HEK293T (cell line): ENCODE data around the gene CPAMD8.

Source experiments
- CTCF ChIA-PET: fragments of 350-600 bp; formaldehyde crosslinking; extraction: SDS; loops from one replicate; lab custom pipeline; 2021; ENCODE audit warnings: antibody characterized with exemption, inconsistent platforms; lab: Yijun Ruan, JAX
- POLR2A ChIA-PET: fragments of 350-600 bp; formaldehyde crosslinking; extraction: SDS; loops from one replicate; lab custom pipeline; 2020; ENCODE audit warnings: antibody characterized with exemption, inconsistent platforms; lab: Yijun Ruan, JAX
- DNase-seq: peaks from one replicate; pipeline ENCODE4 v3.0.0; 2012; ENCODE audit warnings: mixed read lengths; ENCODE audit errors: extremely low spot score
- ARNT ChIP-seq: fragments of 450-650 bp; IDR thresholded peaks from 2 replicates; pipeline ENCODE4 v1.6.1; 2017; ENCODE audit warnings: mild to moderate bottlenecking
- BHLHE40 ChIP-seq: fragments of 450-650 bp; IDR thresholded peaks from 2 replicates; pipeline ENCODE4 v1.6.1; 2016; ENCODE audit warnings: mild to moderate bottlenecking, moderate library complexity, borderline replicate concordance
- CTBP1 ChIP-seq: fragments of 450-650 bp; IDR thresholded peaks from 2 replicates; pipeline ENCODE4 v1.6.1; 2016; ENCODE audit warnings: borderline replicate concordance
- ELF4 ChIP-seq: fragments of 450-650 bp; IDR thresholded peaks from 2 replicates; pipeline ENCODE4 v1.6.1; 2017; ENCODE audit warnings: antibody characterized with exemption
- FOXA1 ChIP-seq: fragments of 450-650 bp; IDR thresholded peaks from 2 replicates; pipeline ENCODE4 v1.6.1; 2016; ENCODE audit warnings: mild to moderate bottlenecking
- FOXK2 ChIP-seq: fragments of 450-650 bp; IDR thresholded peaks from 2 replicates; pipeline ENCODE4 v1.6.1; 2016; ENCODE audit warnings: mild to moderate bottlenecking
- FOXM1 ChIP-seq: fragments of 450-650 bp; IDR thresholded peaks from 2 replicates; pipeline ENCODE4 v1.6.1; 2017; ENCODE audit warnings: mild to moderate bottlenecking, borderline replicate concordance
- HDGF ChIP-seq: fragments of 450-650 bp; IDR thresholded peaks from 2 replicates; pipeline ENCODE4 v1.6.1; 2017; ENCODE audit warnings: antibody characterized with exemption, borderline replicate concordance
- L3MBTL2 ChIP-seq: fragments of 450-650 bp; conservative IDR thresholded peaks from 2 replicates; pipeline ENCODE4 v1.6.1; 2016; ENCODE audit warnings: mild to moderate bottlenecking
- LEF1 ChIP-seq: fragments of 450-650 bp; IDR thresholded peaks from 2 replicates; pipeline ENCODE4 v1.6.1; 2017; ENCODE audit warnings: mild to moderate bottlenecking, borderline replicate concordance
- NFRKB ChIP-seq: fragments of 450-650 bp; IDR thresholded peaks from 2 replicates; pipeline ENCODE4 v1.6.1; 2016; ENCODE audit warnings: mild to moderate bottlenecking, moderate library complexity
- PKNOX1 ChIP-seq: fragments of 450-650 bp; IDR thresholded peaks from 2 replicates; pipeline ENCODE4 v1.6.1; 2016
- SP1 ChIP-seq: fragments of 450-650 bp; IDR thresholded peaks from 2 replicates; pipeline ENCODE4 v1.6.1; 2017
- SUZ12 ChIP-seq: fragments of 450-650 bp; IDR thresholded peaks from 2 replicates; pipeline ENCODE4 v1.6.1; 2016; ENCODE audit warnings: mild to moderate bottlenecking
- TARDBP ChIP-seq: fragments of 450-650 bp; IDR thresholded peaks from 2 replicates; pipeline ENCODE4 v1.6.1; 2016
- ZNF384 ChIP-seq: fragments of 450-650 bp; IDR thresholded peaks from 2 replicates; pipeline ENCODE4 v1.6.1; 2016

Gene CPAMD8

GRCh38 chr19:16868423-16869130 lies 158.0 kb downstream of the CPAMD8 start:
- ChIA-PET POLR2A (no interaction called here), CTCF (no interaction called here)
- TF ChIP-seq SUZ12 (no peak), ELF4 (no peak)
- DNase-seq = no peak

GRCh38 chr19:16867211-16867610 lies 159.4 kb downstream of the CPAMD8 start:
- ChIA-PET CTCF (no interaction called here), POLR2A (no interaction called here)
- TF ChIP-seq FOXM1 (no peak), BHLHE40 (no peak), SP1 (no peak), HDGF (no peak), ELF4 (no peak), FOXA1 (no peak), TARDBP (no peak), ZNF384 (no peak)
- DNase-seq = no peak

GRCh38 chr19:16862826-16863415 lies 163.7 kb downstream of the CPAMD8 start:
- POLR2A ChIA-PET = no interaction called here
- no peak for DNase-seq
- CTCF ChIA-PET = no interaction called here
- TF ChIP-seq TARDBP (no peak), L3MBTL2 (no peak), ARNT (no peak), PKNOX1 (no peak), FOXA1 (no peak), BHLHE40 (no peak), HDGF (no peak), FOXM1 (no peak), SUZ12 (no peak), LEF1 (no peak), SP1 (no peak), FOXK2 (no peak), ELF4 (no peak), CTBP1 (no peak), ZNF384 (no peak), NFRKB (no peak)

- TF ChIP-seq HDGF (no peak), FOXK2 (no peak), FOXA1 (no peak), ZNF384 (no peak), ELF4 (no peak), FOXM1 (no peak), NFRKB (no peak)
- no peak for DNase-seq
- ChIA-PET POLR2A (no interaction called here), CTCF (no interaction called here)
Observed at GRCh38 chr19:16861834-16862233, 164.8 kb downstream of the CPAMD8 start.

GRCh38 chr19:16861011-16861410 lies 165.6 kb downstream of the CPAMD8 start:
- POLR2A ChIA-PET = no interaction called here

GRCh38 chr19:16860118-16860517 lies 166.5 kb downstream of the CPAMD8 start:
- CTCF ChIA-PET = no interaction called here
- no peak for DNase-seq
- no peak for TF ChIP-seq ZNF384
- no peak for TF ChIP-seq BHLHE40
- no peak for TF ChIP-seq L3MBTL2
- POLR2A ChIA-PET = no interaction called here

More at GRCh38 chr19:16861011-16861410, 165.6 kb downstream of the CPAMD8 start:
- TF ChIP-seq BHLHE40 = no peak
- CTCF ChIA-PET = no interaction called here
- DNase-seq = no peak

GRCh38 chr19:16859626-16860025 lies 167.0 kb downstream of the CPAMD8 start:
- POLR2A ChIA-PET = no interaction called here
- TF ChIP-seq LEF1 (no peak), FOXA1 (no peak), FOXM1 (no peak), L3MBTL2 (no peak), PKNOX1 (no peak), ZNF384 (no peak)
- CTCF ChIA-PET = no interaction called here
- no peak for DNase-seq

- no peak for DNase-seq
- ChIA-PET CTCF (no interaction called here), POLR2A (no interaction called here)
- TF ChIP-seq ELF4 (no peak), LEF1 (no peak), SUZ12 (no peak), BHLHE40 (no peak), CTBP1 (no peak), SP1 (no peak), HDGF (no peak)
Observed at GRCh38 chr19:16856091-16856490, 170.5 kb downstream of the CPAMD8 start.
